Liver (tissue), 9 donors: ENCODE measurements around the gene LIPI. TPM values are rescaled to one million over a fixed set of nuclear protein-coding genes. Genes with fewer than 3 reads are reported as not detected.

Experiments
- DNase-seq: peaks from one replicate; pipeline ENCODE4 v3.0.0-alpha.2; 2017; ENCODE audit warnings: low spot score
- H3K27ac ChIP-seq, 2 donors: one replicate each; pipeline ENCODE4 v1.7.0; 2013; ENCODE audit warnings: inconsistent platforms in 2 of 2, low read length in 2 of 2, control low read depth in 1 of 2, low read depth in 1 of 2, mild to moderate bottlenecking in 1 of 2
- H3K27me3 ChIP-seq, 4 donors: one replicate each; pipeline versions ENCODE4 v1.6.1 to v1.7.0; 2013; ENCODE audit warnings: low read length in 3 of 4, inconsistent platforms in 1 of 4, mild to moderate bottlenecking in 1 of 4, moderate library complexity in 1 of 4; ENCODE audit not compliant: control insufficient read depth in 4 of 4, insufficient read depth in 4 of 4
- H3K36me3 ChIP-seq, 4 donors: one replicate each; pipeline versions ENCODE4 v1.6.1 to v1.7.0; 2013; ENCODE audit warnings: low read length in 3 of 4, mild to moderate bottlenecking in 3 of 4, low read depth in 1 of 4, moderate library complexity in 1 of 4; ENCODE audit not compliant: control insufficient read depth in 4 of 4, insufficient read depth in 3 of 4
- H3K4me1 ChIP-seq, 4 donors: one replicate each; pipeline versions ENCODE4 v1.6.1 to v1.7.0; 2013; ENCODE audit warnings: low read length in 3 of 4, mild to moderate bottlenecking in 3 of 4, moderate library complexity in 1 of 4; ENCODE audit not compliant: control insufficient read depth in 4 of 4, insufficient read depth in 4 of 4
- H3K4me3 ChIP-seq, 3 donors: one replicate each; pipeline versions ENCODE4 v1.6.1 to v1.7.0; 2013; ENCODE audit warnings: low read length in 3 of 3, control low read depth in 1 of 3, low read depth in 1 of 3, mild to moderate bottlenecking in 1 of 3
- H3K9ac ChIP-seq, 2 donors: one replicate each; pipeline ENCODE4 v1.7.0; 2013; ENCODE audit warnings: low read length in 2 of 2, mild to moderate bottlenecking in 2 of 2, moderate library complexity in 2 of 2, control low read depth in 1 of 2, low read depth in 1 of 2
- H3K9me3 ChIP-seq, 4 donors: one replicate each; pipeline versions ENCODE4 v1.6.1 to v1.7.0; 2013; ENCODE audit warnings: low read length in 3 of 4; ENCODE audit not compliant: control insufficient read depth in 4 of 4
- CTCF ChIP-seq: fragments of 150-350 bp; IDR thresholded peaks from 2 replicates; pipeline ENCODE4 v1.5.1; 2017; ENCODE audit warnings: improper control_type of control experiment, low read depth, low read length; ENCODE audit not compliant: missing input control
- EGR1 ChIP-seq, 2 donors: IDR thresholded peaks; 2 replicates each; pipeline ENCODE4 v1.6.1; 2016 to 2018; ENCODE audit warnings: antibody characterized with exemption in 2 of 2, low read depth in 2 of 2
- FOXA1 ChIP-seq: IDR thresholded peaks from 2 replicates; pipeline ENCODE4 v1.6.1; 2016; ENCODE audit warnings: antibody characterized with exemption
- FOXA2 ChIP-seq: IDR thresholded peaks from 2 replicates; pipeline ENCODE4 v1.6.1; 2016; ENCODE audit warnings: antibody characterized with exemption
- GABPA ChIP-seq, 2 donors: IDR thresholded peaks in 1 of 2; conservative IDR thresholded peaks in 1 of 2; 2 replicates each; pipeline ENCODE4 v1.6.1; 2016; ENCODE audit warnings: antibody characterized with exemption in 2 of 2, mild to moderate bottlenecking in 1 of 2, moderate library complexity in 1 of 2
- HNF4A ChIP-seq, 2 donors: conservative IDR thresholded peaks; 2 replicates each; pipeline ENCODE4 v1.6.1; 2016; ENCODE audit warnings: antibody characterized with exemption in 2 of 2, mild to moderate bottlenecking in 2 of 2
- HNF4G ChIP-seq: IDR thresholded peaks from 2 replicates; pipeline ENCODE4 v1.6.1; 2016; ENCODE audit warnings: antibody characterized with exemption
- JUND ChIP-seq, 2 donors: IDR thresholded peaks; 2 replicates each; pipeline ENCODE4 v1.6.1; 2016; ENCODE audit warnings: antibody characterized with exemption in 2 of 2
- MAX ChIP-seq: IDR thresholded peaks from 2 replicates; pipeline ENCODE4 v1.6.1; 2016; ENCODE audit warnings: antibody characterized with exemption
- NR2F2 ChIP-seq: IDR thresholded peaks from 2 replicates; pipeline ENCODE4 v1.6.1; 2016; ENCODE audit warnings: antibody characterized with exemption
- RAD21 ChIP-seq, 2 donors: IDR thresholded peaks; 2 replicates each; pipeline ENCODE4 v1.6.1; 2016; ENCODE audit warnings: antibody characterized with exemption in 2 of 2, mild to moderate bottlenecking in 2 of 2
- TAF1 ChIP-seq: conservative IDR thresholded peaks from 2 replicates; pipeline ENCODE4 v1.6.1; 2016; ENCODE audit warnings: antibody characterized with exemption, mild to moderate bottlenecking
- YY1 ChIP-seq: IDR thresholded peaks from 2 replicates; pipeline ENCODE4 v1.6.1; 2016; ENCODE audit warnings: antibody characterized with exemption, mild to moderate bottlenecking
- WGBS: extraction: QIAGEN DNeasy Blood & Tissue Kit; methylation state at CpG from one replicate; pipeline ENCODE4 v1.1.7; 2013; 5-methylcytosine and 5-hydroxymethylcytosine counted together
- polyA plus RNA-seq, 2 donors: library from polyadenylated mRNA; stranded (reverse) in 1 of 2; unstranded in 1 of 2; fragments of 200-250 nt in 1 of 2; fragments of >200 nt in 1 of 2; fragmentation: Nextera tagmentation in 1 of 2; extraction: Ambion mirVana in 1 of 2; gene quantifications; one replicate each; pipeline versions ENCODE4 v1.2.1 to v1.2.3, GENCODE V29; 2013 to 2015
- total RNA-seq, 2 donors: library from RNA; depleted of rRNA; stranded (reverse); fragments of >200 nt; gene quantifications; one replicate each; pipeline ENCODE4 v1.2.3, GENCODE V29; 2014
- TF ChIP-seq, protein P1 (sequence below): IDR thresholded peaks from 2 replicates; pipeline ENCODE4 v1.6.1; 2016; ENCODE audit warnings: antibody characterized with exemption, mild to moderate bottlenecking
- TF ChIP-seq, protein P2 (sequence below): IDR thresholded peaks from 2 replicates; pipeline ENCODE4 v1.6.1; 2016; ENCODE audit warnings: antibody characterized with exemption
- donor health status: healthy.
- donor health status: healthy.
- donor health status: healthy.
- donor health status: healthy.
- donor health status: healthy.

The LIPI gene
- total RNA-seq, result not detected
- not detected for polyA plus RNA-seq

DNA sequence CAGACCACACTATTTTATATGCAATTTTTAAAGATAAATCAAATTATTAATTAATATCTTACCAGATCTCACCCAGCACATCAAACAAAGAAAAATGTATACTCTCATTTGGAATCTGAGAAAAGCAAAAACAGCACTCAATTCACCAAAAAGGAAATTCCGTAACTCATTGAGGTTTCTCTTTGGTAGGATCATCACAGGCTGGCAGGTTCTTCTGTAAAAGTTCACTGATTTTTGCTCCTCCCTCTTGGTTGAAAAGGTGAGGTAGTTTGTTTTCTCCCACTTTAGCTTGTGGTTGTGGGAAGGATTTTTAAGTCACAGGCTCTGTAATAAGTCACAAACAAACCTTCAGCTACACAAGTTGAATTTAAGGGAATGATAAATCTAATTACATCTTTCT, at the start of gene LIPI:
LIPI (minus strand) TSS at position 218 of the 400 bp plus-strand sequence; CDS start at position 108, 110 bp downstream.
- WGBS, result 41% methylated on average over 1 of the region's 1 CpG
- H3K36me3 ChIP-seq, result no peaks in the 10 kb centered on the region
- DNase-seq, result no peak
- H3K27ac ChIP-seq, result no peak within 1 kb of the TSS
- H3K9me3 ChIP-seq, result no peaks in the 10 kb centered on the region
- peaks cover 0 to 1% (median under 1%) of the 10 kb centered on the region in 4 donors for H3K4me1 ChIP-seq
- H3K4me3 ChIP-seq, result no peak within 1 kb of the TSS
- TF ChIP-seq TAF1 (no peak), FOXA2 (no peak), CTCF (no peak), GABPA (IDR thresholded peaks at IDR 0.05 in 1 of 2, conservative IDR thresholded peaks at IDR 0.05 in 1 of 2) (no peak), HNF4A (conservative IDR thresholded peaks at IDR 0.05) (no peak), HNF4G (no peak), FOXA1 (no peak), YY1 (no peak), MAX (no peak), RAD21 (IDR thresholded peaks at IDR 0.05) (no peak)
- TF ChIP-seq, protein P1, sequence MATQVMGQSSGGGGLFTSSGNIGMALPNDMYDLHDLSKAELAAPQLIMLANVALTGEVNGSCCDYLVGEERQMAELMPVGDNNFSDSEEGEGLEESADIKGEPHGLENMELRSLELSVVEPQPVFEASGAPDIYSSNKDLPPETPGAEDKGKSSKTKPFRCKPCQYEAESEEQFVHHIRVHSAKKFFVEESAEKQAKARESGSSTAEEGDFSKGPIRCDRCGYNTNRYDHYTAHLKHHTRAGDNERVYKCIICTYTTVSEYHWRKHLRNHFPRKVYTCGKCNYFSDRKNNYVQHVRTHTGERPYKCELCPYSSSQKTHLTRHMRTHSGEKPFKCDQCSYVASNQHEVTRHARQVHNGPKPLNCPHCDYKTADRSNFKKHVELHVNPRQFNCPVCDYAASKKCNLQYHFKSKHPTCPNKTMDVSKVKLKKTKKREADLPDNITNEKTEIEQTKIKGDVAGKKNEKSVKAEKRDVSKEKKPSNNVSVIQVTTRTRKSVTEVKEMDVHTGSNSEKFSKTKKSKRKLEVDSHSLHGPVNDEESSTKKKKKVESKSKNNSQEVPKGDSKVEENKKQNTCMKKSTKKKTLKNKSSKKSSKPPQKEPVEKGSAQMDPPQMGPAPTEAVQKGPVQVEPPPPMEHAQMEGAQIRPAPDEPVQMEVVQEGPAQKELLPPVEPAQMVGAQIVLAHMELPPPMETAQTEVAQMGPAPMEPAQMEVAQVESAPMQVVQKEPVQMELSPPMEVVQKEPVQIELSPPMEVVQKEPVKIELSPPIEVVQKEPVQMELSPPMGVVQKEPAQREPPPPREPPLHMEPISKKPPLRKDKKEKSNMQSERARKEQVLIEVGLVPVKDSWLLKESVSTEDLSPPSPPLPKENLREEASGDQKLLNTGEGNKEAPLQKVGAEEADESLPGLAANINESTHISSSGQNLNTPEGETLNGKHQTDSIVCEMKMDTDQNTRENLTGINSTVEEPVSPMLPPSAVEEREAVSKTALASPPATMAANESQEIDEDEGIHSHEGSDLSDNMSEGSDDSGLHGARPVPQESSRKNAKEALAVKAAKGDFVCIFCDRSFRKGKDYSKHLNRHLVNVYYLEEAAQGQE, result no peak
- TF ChIP-seq, protein P2, sequence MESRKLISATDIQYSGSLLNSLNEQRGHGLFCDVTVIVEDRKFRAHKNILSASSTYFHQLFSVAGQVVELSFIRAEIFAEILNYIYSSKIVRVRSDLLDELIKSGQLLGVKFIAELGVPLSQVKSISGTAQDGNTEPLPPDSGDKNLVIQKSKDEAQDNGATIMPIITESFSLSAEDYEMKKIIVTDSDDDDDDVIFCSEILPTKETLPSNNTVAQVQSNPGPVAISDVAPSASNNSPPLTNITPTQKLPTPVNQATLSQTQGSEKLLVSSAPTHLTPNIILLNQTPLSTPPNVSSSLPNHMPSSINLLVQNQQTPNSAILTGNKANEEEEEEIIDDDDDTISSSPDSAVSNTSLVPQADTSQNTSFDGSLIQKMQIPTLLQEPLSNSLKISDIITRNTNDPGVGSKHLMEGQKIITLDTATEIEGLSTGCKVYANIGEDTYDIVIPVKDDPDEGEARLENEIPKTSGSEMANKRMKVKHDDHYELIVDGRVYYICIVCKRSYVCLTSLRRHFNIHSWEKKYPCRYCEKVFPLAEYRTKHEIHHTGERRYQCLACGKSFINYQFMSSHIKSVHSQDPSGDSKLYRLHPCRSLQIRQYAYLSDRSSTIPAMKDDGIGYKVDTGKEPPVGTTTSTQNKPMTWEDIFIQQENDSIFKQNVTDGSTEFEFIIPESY, result no peak
- H3K27me3 ChIP-seq, result peaks cover 0 to 4% (median 0%) of the 10 kb centered on the region in 4 donors
- H3K9ac ChIP-seq, result no peak within 1 kb of the TSS

DNA sequence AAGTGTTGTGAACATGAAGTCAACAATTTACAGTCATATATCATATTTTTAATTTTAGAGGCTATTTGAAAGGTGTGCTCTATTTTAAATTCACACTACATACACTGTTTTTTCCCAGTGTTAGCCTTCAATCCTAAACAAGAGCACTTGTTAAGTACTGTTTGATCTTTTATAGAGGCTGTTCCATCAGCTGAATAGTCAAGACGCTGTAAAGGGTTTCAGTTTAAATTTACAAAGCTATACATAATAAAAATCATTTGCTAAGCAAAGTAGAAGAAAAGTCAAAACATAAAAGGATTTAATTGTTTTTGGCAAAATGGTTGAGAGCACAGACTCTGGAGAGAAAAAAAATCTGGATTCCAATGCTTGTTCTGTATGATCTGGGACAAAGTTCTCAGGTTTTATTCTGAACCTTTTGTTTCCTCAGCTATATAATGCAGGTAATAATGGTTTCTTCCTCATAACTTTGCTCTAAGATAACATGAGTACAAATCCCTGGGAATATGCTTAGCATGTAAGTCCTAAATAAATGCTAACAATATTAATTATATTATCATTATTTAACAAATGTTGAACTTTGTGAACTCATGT, 49.5 kb upstream of the LIPI start:
- Histone ChIP-seq H3K27me3 (no peaks in the 10 kb centered on the region), H3K9ac (no peak overlapping the region), H3K9me3 (no peaks in the 10 kb centered on the region), H3K27ac (no peak overlapping the region), H3K4me3 (no peak overlapping the region), H3K4me1 (peaks cover 0 to 5% (median 3%) of the 10 kb centered on the region in 4 donors), H3K36me3 (no peaks in the 10 kb centered on the region)
- 25% methylated on average over 1 of the region's 1 CpG for WGBS
- TF ChIP-seq EGR1 (IDR thresholded peaks at IDR 0.05; ENCODE audit: low read depth in 2 of 2) (no peak), NR2F2 (no peak), FOXA1 (no peak), CTCF (no peak), JUND (IDR thresholded peaks at IDR 0.05) (no peak), HNF4A (conservative IDR thresholded peaks at IDR 0.05) (no peak), GABPA (IDR thresholded peaks at IDR 0.05 in 1 of 2, conservative IDR thresholded peaks at IDR 0.05 in 1 of 2) (no peak), HNF4G (no peak)
- TF ChIP-seq, protein P1, result no peak
- DNase-seq, result no peak
